Lower leg skin (tissue), 4 donors: ENCODE measurements around the gene TRIO. TPM values are rescaled to one million over a fixed set of nuclear protein-coding genes. Genes with fewer than 3 reads are reported as not detected.
A peak's percentile ranks its signal among the peaks of the same experiment; 100 is the strongest.

Experiments
- DNase-seq, 2 donors: peaks; one replicate each; pipeline ENCODE4 v3.0.0-alpha.2; 2019; ENCODE audit warnings: low spot score in 2 of 2
- H3K4me3 ChIP-seq: fragments of 200-600 bp; sonication (generic); 2 replicates; pipeline ENCODE4 v1.5.1; 2017; ENCODE audit warnings: mild to moderate bottlenecking, low read depth; ENCODE audit not compliant: poor library complexity, severe bottlenecking
- CTCF ChIP-seq, 3 donors: fragments of 450-650 bp; IDR thresholded peaks; one replicate each; pipeline ENCODE4 v1.5.1; 2016; ENCODE audit warnings: antibody characterized with exemption in 3 of 3, mild to moderate bottlenecking in 3 of 3, moderate library complexity in 2 of 3
- POLR2A ChIP-seq, 2 donors: fragments of 450-650 bp; IDR thresholded peaks; one replicate each; pipeline ENCODE4 v1.6.1; 2016 to 2017; ENCODE audit warnings: antibody characterized with exemption in 2 of 2, mild to moderate bottlenecking in 1 of 2, moderate library complexity in 1 of 2
- WGBS, 2 donors: methylation state at CpG; one replicate each; pipeline ENCODE4 v1.1.5; 2018; 5-methylcytosine and 5-hydroxymethylcytosine counted together
- intact Hi-C: fragments of 100-400 bp; cut with DNase I; formaldehyde crosslinking; loops from one replicate; pipeline ENCODE4 v1.15.0; 2023; ENCODE audit warnings: low total_unique reads
- total RNA-seq, 4 donors: library from RNA; depleted of rRNA; stranded (reverse); fragments of >200 nt; gene quantifications; one replicate each; pipeline ENCODE4 v1.1.0, GENCODE V29; 2016

Gene TRIO
- total RNA-seq, 4 donors from 2014 or later: 47.8 to 101 (median 64.5) TPM

DNA sequence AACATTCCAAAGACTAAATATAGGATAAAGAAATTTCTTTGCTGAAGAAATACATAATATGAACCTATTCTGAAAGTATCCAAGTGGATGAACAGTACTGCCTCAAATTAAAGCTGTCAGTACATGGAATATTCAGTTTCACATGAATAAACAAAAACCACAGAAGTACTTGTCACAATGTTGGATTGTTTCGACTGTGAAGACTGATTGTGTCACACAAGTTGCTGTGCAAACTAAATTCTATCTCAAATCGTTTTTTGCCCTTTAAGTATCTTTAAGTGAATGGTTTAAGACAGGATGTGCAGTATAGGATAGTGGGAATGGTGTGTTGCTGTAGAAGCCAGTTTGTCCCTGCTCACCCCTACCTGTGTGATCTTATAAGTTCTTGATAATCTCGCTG, 301.0 kb downstream of the TRIO start:
- 54 to 68% methylated on average over 3 of the region's 3 CpGs for WGBS, 2 donors
- no peak for TF ChIP-seq CTCF (IDR thresholded peaks at IDR 0.05)
- TF ChIP-seq POLR2A (IDR thresholded peaks at IDR 0.05): no peak
- DNase-seq: no peak
- intact Hi-C loops: no loop called here
- H3K4me3 ChIP-seq: no peak overlapping the region

- peak in 1 of 2 donors; percentile 74 for DNase-seq
- H3K4me3 ChIP-seq: no peak overlapping the region
- intact Hi-C loops: no loop called here
- 60 to 64% methylated on average over 4 of the region's 4 CpGs for WGBS, 2 donors
- TF ChIP-seq POLR2A (IDR thresholded peaks at IDR 0.05) (no peak), CTCF (IDR thresholded peaks at IDR 0.05) (no peak)
Measured at GRCh38 chr5:14445013-14445412, 301.9 kb downstream of the TRIO start.

DNA sequence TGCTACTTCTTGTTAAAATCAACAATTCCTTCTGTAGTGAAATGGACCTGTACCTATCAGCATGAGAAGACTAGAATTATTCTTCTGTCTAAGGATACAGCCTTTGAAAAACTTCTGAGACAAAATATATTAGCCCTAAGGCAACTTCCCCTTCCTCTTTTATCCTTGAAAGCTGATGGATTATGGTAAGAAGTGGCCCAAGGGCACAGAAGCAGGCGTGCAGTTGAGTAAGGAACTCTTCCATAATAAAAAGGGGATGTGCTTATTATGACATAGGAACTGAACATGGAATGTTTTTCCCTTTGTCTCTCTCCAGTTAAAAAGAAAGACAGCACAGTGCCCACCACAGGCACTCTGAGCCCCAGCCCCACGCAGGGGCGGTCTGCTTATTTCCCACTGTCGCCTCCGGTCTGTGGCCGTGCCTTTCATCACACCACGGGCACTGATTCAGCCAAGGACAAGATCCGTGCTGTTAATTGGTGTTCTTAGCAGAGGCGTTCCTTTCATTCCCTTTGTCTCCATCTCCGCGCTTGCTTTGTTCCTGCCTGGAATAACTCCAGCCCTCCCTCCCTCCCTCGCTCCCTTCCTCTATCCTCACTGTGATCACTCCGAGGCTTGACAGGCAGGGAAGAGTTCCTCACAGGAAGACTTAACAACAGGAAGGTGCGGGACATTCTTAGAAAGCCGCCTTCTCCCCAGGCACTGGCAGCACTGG, 302.6 kb downstream of the TRIO start:
- no peak overlapping the region for H3K4me3 ChIP-seq
- WGBS, 2 donors: 39 to 47% methylated on average over 15 of the region's 15 CpGs
- TF ChIP-seq POLR2A (IDR thresholded peaks at IDR 0.05): no peak
- no peak for TF ChIP-seq CTCF (IDR thresholded peaks at IDR 0.05)
- DNase-seq: peak in 1 of 2 donors; percentile 89
- intact Hi-C loops: no loop called here

DNA sequence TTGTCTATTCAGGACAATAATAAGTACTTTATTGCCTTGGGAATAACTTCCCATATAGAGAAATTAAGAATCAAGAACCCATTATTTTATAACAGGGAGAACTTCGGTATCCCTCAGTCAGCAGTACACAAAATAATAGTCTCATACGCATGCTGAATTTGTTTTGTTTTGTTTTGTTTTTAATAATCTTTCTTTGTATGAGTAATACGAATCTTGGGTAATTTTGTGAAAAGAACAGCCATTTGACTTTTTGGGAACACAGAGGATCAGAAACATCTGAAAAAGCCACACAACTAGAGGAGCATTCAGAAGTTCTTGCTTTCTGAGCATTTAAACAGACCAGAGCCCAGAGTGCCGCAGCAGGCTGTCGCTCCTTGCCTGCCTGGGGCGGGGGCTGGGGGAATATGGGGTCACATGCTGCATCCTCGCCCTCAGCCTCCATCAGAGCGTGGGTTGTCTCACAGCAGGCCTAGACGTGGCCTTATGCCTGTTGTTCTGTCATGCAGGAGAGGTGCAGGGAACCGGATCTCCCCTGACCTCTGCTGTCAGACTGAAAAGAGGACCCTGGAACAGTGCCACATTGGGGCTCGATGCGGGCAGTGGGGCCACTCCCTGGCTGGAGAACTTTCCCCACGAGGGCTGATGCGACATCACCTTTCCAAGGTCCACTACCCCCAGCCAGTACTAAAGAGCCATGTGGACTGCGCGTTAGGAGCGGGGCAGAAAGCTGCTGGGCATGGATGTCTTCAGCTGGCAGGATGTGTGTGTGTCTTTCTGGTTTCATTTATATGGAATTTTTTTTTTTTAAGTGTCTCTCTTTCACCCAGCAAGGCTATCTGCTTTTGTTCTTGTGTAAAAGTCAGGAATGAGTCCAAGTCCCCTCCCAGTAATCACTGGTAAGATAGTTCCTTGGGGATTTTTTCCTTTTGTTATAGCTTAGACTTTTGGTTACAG, 305.1 kb downstream of the TRIO start:
- intact Hi-C loops: no loop called here
- no peak overlapping the region for H3K4me3 ChIP-seq
- TF ChIP-seq CTCF (IDR thresholded peaks at IDR 0.05) (no peak), POLR2A (IDR thresholded peaks at IDR 0.05) (no peak)
- DNase-seq: peak in 1 of 2 donors; percentile 87
- 54 to 63% methylated on average over 17 of the region's 17 CpGs for WGBS, 2 donors

- 63 to 72% methylated on average over 16 of the region's 16 CpGs for WGBS, 2 donors
- TF ChIP-seq CTCF (IDR thresholded peaks at IDR 0.05) (no peak), POLR2A (IDR thresholded peaks at IDR 0.05) (no peak)
- intact Hi-C loops: no loop called here
- no peak overlapping the region for H3K4me3 ChIP-seq
- peak in 1 of 2 donors; percentile 84 for DNase-seq
Measured at GRCh38 chr5:14449052-14449661, 306.0 kb downstream of the TRIO start.
